Measurements from ENCODE around the gene STKLD1.
"Not testable (repeated sequence)": the region's sequence is repeated elsewhere in the genome, so short reads cannot be mapped to it uniquely, and the experiment has no call there.

STKLD1 gene

GRCh38 chr9:133375116-133375723 is 946 bp upstream of the STKLD1 start:
- Histone ChIP-seq H3K4me1 (ENCODE audit: control insufficient read depth, insufficient read depth, low read length, unreplicated experiment) (peaks cover 28% of the 10 kb centered on the region), H3K79me2 (ENCODE audit: control insufficient read depth, insufficient read depth, low read length, unreplicated experiment) (peaks cover 61% of the 10 kb centered on the region), H3K4me3 (ENCODE audit: low read depth, low read length) (peak overlapping the region; percentile 85), H3K27ac (ENCODE audit: low read depth, low read length) (peak overlapping the region; percentile 90), H3K27me3 (ENCODE audit: insufficient read depth, low read length) (no peaks in the 10 kb centered on the region), H2AFZ (ENCODE audit: low read length, unreplicated experiment) (no peak overlapping the region), H3K36me3 (ENCODE audit: insufficient read depth, low read length) (no peaks in the 10 kb centered on the region; the same call in 1 of the 2 replicates)

- Histone ChIP-seq H3K4me1 (ENCODE audit: control insufficient read depth, insufficient read depth, low read length, unreplicated experiment) (peaks cover 13% of the 10 kb centered on the region), H3K79me2 (ENCODE audit: control insufficient read depth, insufficient read depth, low read length, unreplicated experiment) (peaks cover 40% of the 10 kb centered on the region)
- H3K27ac ChIP-seq (ENCODE audit: low read depth, low read length); H2AFZ ChIP-seq (ENCODE audit: low read length, unreplicated experiment); H3K27me3 ChIP-seq (ENCODE audit: insufficient read depth, low read length); H3K36me3 ChIP-seq (ENCODE audit: insufficient read depth, low read length); H3K4me3 ChIP-seq (ENCODE audit: low read depth, low read length): not testable (repeated sequence)
Observed at GRCh38 chr9:133377280-133377679, 1.1 kb downstream of the STKLD1 start.

GRCh38 chr9:133377721-133378216 is 1.6 kb downstream of the STKLD1 start:
- Histone ChIP-seq H3K4me1 (ENCODE audit: control insufficient read depth, insufficient read depth, low read length, unreplicated experiment) (peaks cover 8% of the 10 kb centered on the region), H3K27ac (ENCODE audit: low read depth, low read length) (no peak overlapping the region), H3K79me2 (ENCODE audit: control insufficient read depth, insufficient read depth, low read length, unreplicated experiment) (peaks cover 35% of the 10 kb centered on the region), H3K4me3 (ENCODE audit: low read depth, low read length) (no peak overlapping the region), H2AFZ (ENCODE audit: low read length, unreplicated experiment) (no peak overlapping the region), H3K36me3 (ENCODE audit: insufficient read depth, low read length) (no peaks in the 10 kb centered on the region), H3K27me3 (ENCODE audit: insufficient read depth, low read length) (no peaks in the 10 kb centered on the region)

- no peaks in the 10 kb centered on the region for H3K36me3 ChIP-seq (ENCODE audit: insufficient read depth, low read length)
- H3K79me2 ChIP-seq (ENCODE audit: control insufficient read depth, insufficient read depth, low read length, unreplicated experiment) = peaks cover 28% of the 10 kb centered on the region
- no peak overlapping the region for H3K4me3 ChIP-seq (ENCODE audit: low read depth, low read length)
- H3K27ac ChIP-seq (ENCODE audit: low read depth, low read length) = no peak overlapping the region
- peaks cover 5% of the 10 kb centered on the region for H3K4me1 ChIP-seq (ENCODE audit: control insufficient read depth, insufficient read depth, low read length, unreplicated experiment)
- no peak overlapping the region for H2AFZ ChIP-seq (ENCODE audit: low read length, unreplicated experiment)
- no peaks in the 10 kb centered on the region for H3K27me3 ChIP-seq (ENCODE audit: insufficient read depth, low read length)
Observed at GRCh38 chr9:133378408-133378962, 2.3 kb downstream of the STKLD1 start.

DNA sequence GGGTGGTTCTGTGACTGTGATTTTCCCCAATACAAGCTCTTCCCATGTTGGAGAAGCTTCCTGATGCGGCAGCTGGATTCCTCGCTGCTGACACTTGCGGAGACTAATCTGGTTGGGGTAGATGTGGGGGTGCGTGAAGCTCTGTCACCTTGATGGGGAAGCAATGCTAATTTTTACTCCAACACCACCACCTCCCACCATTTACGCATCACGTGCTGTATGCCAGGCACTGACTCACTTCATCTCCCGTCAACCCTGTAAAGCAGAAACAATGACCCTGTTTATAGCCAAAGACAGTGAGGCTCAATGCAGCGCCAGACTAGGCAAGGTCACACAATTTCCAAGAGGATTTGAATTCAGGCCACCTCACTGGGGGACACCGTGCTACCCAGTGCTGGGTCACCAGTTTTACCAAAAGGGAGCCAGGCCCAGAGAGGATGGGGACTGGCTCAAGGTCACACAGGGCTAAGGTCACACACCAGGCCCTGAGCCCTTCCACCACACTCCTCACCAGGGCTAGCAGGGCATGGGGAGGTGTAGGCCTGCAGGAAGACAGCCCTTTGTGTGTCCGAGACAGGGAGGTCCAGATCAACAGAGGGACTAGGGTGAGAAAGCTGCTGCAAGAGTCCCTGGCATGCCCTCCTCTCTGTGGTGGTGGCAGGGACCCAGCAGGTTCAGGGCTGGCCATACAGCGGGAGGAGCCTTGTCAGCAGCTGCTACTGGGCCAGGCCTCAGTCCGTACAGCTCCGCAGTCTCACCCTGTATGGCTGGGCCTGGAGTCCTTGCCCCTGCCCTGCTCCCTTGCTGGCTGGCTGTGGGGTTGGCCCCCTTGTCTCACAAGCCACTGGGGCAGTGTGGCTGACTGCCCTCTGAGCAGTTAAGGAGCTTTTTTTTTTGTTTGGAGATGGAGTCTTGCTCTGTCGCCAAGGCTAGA is 3.3 kb downstream of the STKLD1 start:
- Histone ChIP-seq H3K4me1 (ENCODE audit: control insufficient read depth, insufficient read depth, low read length, unreplicated experiment) (no peaks in the 10 kb centered on the region), H3K79me2 (ENCODE audit: control insufficient read depth, insufficient read depth, low read length, unreplicated experiment) (peaks cover 19% of the 10 kb centered on the region), H3K27me3 (ENCODE audit: insufficient read depth, low read length) (no peaks in the 10 kb centered on the region), H3K36me3 (ENCODE audit: insufficient read depth, low read length) (no peaks in the 10 kb centered on the region), H3K4me3 (ENCODE audit: low read depth, low read length) (no peak overlapping the region), H2AFZ (ENCODE audit: low read length, unreplicated experiment) (no peak overlapping the region), H3K27ac (ENCODE audit: low read depth, low read length) (no peak overlapping the region)

- no peaks in the 10 kb centered on the region for H3K27me3 ChIP-seq (ENCODE audit: insufficient read depth, low read length)
Observed at GRCh38 chr9:133380734-133381133, 4.6 kb downstream of the STKLD1 start.

GRCh38 chr9:133382507-133383141 is 6.5 kb downstream of the STKLD1 start:
- H3K4me3 ChIP-seq (ENCODE audit: low read depth, low read length) = no peak overlapping the region
- H3K27me3 ChIP-seq (ENCODE audit: insufficient read depth, low read length) = no peaks in the 10 kb centered on the region
- H2AFZ ChIP-seq (ENCODE audit: low read length, unreplicated experiment) = no peak overlapping the region
- H3K4me1 ChIP-seq (ENCODE audit: control insufficient read depth, insufficient read depth, low read length, unreplicated experiment) = no peaks in the 10 kb centered on the region
- H3K79me2 ChIP-seq (ENCODE audit: control insufficient read depth, insufficient read depth, low read length, unreplicated experiment) = no peaks in the 10 kb centered on the region
- no peaks in the 10 kb centered on the region for H3K36me3 ChIP-seq (ENCODE audit: insufficient read depth, low read length)
- H3K27ac ChIP-seq (ENCODE audit: low read depth, low read length) = no peak overlapping the region

More at GRCh38 chr9:133380734-133381133, 4.6 kb downstream of the STKLD1 start:
- Histone ChIP-seq H3K4me3 (ENCODE audit: low read depth, low read length) (no peak overlapping the region), H3K4me1 (ENCODE audit: control insufficient read depth, insufficient read depth, low read length, unreplicated experiment) (no peaks in the 10 kb centered on the region), H2AFZ (ENCODE audit: low read length, unreplicated experiment) (no peak overlapping the region), H3K36me3 (ENCODE audit: insufficient read depth, low read length) (no peaks in the 10 kb centered on the region), H3K27ac (ENCODE audit: low read depth, low read length) (no peak overlapping the region), H3K79me2 (ENCODE audit: control insufficient read depth, insufficient read depth, low read length, unreplicated experiment) (peaks cover 6% of the 10 kb centered on the region)

GRCh38 chr9:133383438-133383837 is 7.3 kb downstream of the STKLD1 start:
- Histone ChIP-seq H3K27ac (ENCODE audit: low read depth, low read length) (no peak overlapping the region), H3K4me3 (ENCODE audit: low read depth, low read length) (no peak overlapping the region), H3K27me3 (ENCODE audit: insufficient read depth, low read length) (no peaks in the 10 kb centered on the region), H3K4me1 (ENCODE audit: control insufficient read depth, insufficient read depth, low read length, unreplicated experiment) (no peaks in the 10 kb centered on the region), H3K36me3 (ENCODE audit: insufficient read depth, low read length) (no peaks in the 10 kb centered on the region), H2AFZ (ENCODE audit: low read length, unreplicated experiment) (no peak overlapping the region), H3K79me2 (ENCODE audit: control insufficient read depth, insufficient read depth, low read length, unreplicated experiment) (no peaks in the 10 kb centered on the region)

- no peaks in the 10 kb centered on the region for H3K79me2 ChIP-seq (ENCODE audit: control insufficient read depth, insufficient read depth, low read length, unreplicated experiment)
- H3K36me3 ChIP-seq (ENCODE audit: insufficient read depth, low read length) = no peaks in the 10 kb centered on the region
- no peaks in the 10 kb centered on the region for H3K4me1 ChIP-seq (ENCODE audit: control insufficient read depth, insufficient read depth, low read length, unreplicated experiment)
- no peak overlapping the region for H3K4me3 ChIP-seq (ENCODE audit: low read depth, low read length)
- H3K27ac ChIP-seq (ENCODE audit: low read depth, low read length) = no peak overlapping the region
- no peaks in the 10 kb centered on the region for H3K27me3 ChIP-seq (ENCODE audit: insufficient read depth, low read length)
- H2AFZ ChIP-seq (ENCODE audit: low read length, unreplicated experiment) = no peak overlapping the region
Observed at GRCh38 chr9:133384736-133385321, 8.7 kb downstream of the STKLD1 start.

DNA sequence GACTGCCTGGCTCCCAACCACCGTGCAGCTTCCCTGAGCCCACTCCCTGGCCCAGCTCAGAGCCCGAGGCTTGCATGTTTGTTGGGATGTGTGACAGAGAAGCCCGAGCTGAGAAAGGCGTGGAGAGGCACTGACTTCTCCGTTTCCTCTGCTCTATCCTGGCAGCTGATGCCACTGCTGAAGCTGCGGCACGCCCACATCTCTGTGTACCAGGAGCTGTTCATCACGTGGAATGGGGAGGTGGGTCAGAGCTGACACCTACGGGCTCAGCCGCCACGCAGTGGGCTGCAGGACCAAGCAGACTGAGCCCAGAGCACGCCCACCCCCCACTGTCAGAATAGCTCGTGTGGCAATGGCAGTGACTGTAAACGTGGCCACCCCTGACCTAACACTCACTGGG is 9.3 kb downstream of the STKLD1 start:
- no peaks in the 10 kb centered on the region for H3K79me2 ChIP-seq (ENCODE audit: control insufficient read depth, insufficient read depth, low read length, unreplicated experiment)

More for the DNA sequence above, 9.3 kb downstream of the STKLD1 start:
- no peak overlapping the region for H3K4me3 ChIP-seq (ENCODE audit: low read depth, low read length)
- no peaks in the 10 kb centered on the region for H3K27me3 ChIP-seq (ENCODE audit: insufficient read depth, low read length)
- no peak overlapping the region for H2AFZ ChIP-seq (ENCODE audit: low read length, unreplicated experiment)
- no peak overlapping the region for H3K27ac ChIP-seq (ENCODE audit: low read depth, low read length)
- H3K4me1 ChIP-seq (ENCODE audit: control insufficient read depth, insufficient read depth, low read length, unreplicated experiment) = no peaks in the 10 kb centered on the region
- no peaks in the 10 kb centered on the region for H3K36me3 ChIP-seq (ENCODE audit: insufficient read depth, low read length)

Measured in ACC112 (cell line).